Activated CD8-positive, alpha-beta memory T cell treated with anti-CD3 and anti-CD28 coated beads, Interleukin-2, amount 50 U/mL, for 24 hours (primary cell): Measurements from ENCODE around the gene C2orf72.
A peak's percentile ranks its signal among the peaks of the same experiment; 100 is the strongest.
"Not testable (repeated sequence)": the region's sequence is repeated elsewhere in the genome, so short reads cannot be mapped to it uniquely, and the experiment has no call there.

ENCODE experiments used
- DNase-seq: peaks from one replicate; pipeline ENCODE4 v3.0.0-alpha.2; 2020; ENCODE audit errors: extremely low read depth

The C2orf72 gene

GRCh38 chr2:231046916-231047273 lies 9.6 kb downstream of the C2orf72 start:
- no peak for DNase-seq

- no peak for DNase-seq
Observed at GRCh38 chr2:231047274-231047922, 10.1 kb downstream of the C2orf72 start.

- DNase-seq: no peak
Observed at GRCh38 chr2:231047923-231048915, 10.9 kb downstream of the C2orf72 start.

- no peak for DNase-seq
Observed at GRCh38 chr2:231049286-231050017, 12.1 kb downstream of the C2orf72 start.

- DNase-seq: no peak
Observed at GRCh38 chr2:231050018-231050901, 12.9 kb downstream of the C2orf72 start.

- no peak for DNase-seq
Observed at GRCh38 chr2:231051116-231051515, 13.8 kb downstream of the C2orf72 start.

- peak; percentile 31 for DNase-seq
Observed at GRCh38 chr2:231052494-231053451, 15.4 kb downstream of the C2orf72 start.

GRCh38 chr2:231053846-231054245 lies 16.5 kb downstream of the C2orf72 start:
- no peak for DNase-seq

GRCh38 chr2:231056453-231057416 lies 19.4 kb downstream of the C2orf72 start, which contains the start of gene PSMD1:
Gene PSMD1 (plus strand): TSS chr2:231056867. CDS start chr2:231057026, 159 bp downstream.
- DNase-seq: peak; percentile 91

GRCh38 chr2:231057590-231057989 lies 20.3 kb downstream of the C2orf72 start:
- DNase-seq: no peak

GRCh38 chr2:231058761-231059550 lies 21.6 kb downstream of the C2orf72 start:
- no peak for DNase-seq

GRCh38 chr2:231059756-231060155 lies 22.4 kb downstream of the C2orf72 start:
- no peak for DNase-seq

GRCh38 chr2:231062776-231063175 lies 25.5 kb downstream of the C2orf72 start:
- DNase-seq: no peak

GRCh38 chr2:231063347-231063746 lies 26.0 kb downstream of the C2orf72 start:
- no peak for DNase-seq

GRCh38 chr2:231065966-231066365 lies 28.6 kb downstream of the C2orf72 start:
- no peak for DNase-seq

GRCh38 chr2:231067531-231067930 lies 30.2 kb downstream of the C2orf72 start:
- not testable (repeated sequence) for DNase-seq

GRCh38 chr2:231068525-231069222 lies 31.4 kb downstream of the C2orf72 start:
- no peak for DNase-seq
